ENCODE results near the gene TMEM163.

The TMEM163 gene

GRCh38 chr2:134447669-134448068, 271.1 kb downstream of the TMEM163 start:
- H3K4me3 ChIP-seq (ENCODE audit: low read depth, low read length) = no peak overlapping the region
- TF ChIP-seq, protein P1, sequence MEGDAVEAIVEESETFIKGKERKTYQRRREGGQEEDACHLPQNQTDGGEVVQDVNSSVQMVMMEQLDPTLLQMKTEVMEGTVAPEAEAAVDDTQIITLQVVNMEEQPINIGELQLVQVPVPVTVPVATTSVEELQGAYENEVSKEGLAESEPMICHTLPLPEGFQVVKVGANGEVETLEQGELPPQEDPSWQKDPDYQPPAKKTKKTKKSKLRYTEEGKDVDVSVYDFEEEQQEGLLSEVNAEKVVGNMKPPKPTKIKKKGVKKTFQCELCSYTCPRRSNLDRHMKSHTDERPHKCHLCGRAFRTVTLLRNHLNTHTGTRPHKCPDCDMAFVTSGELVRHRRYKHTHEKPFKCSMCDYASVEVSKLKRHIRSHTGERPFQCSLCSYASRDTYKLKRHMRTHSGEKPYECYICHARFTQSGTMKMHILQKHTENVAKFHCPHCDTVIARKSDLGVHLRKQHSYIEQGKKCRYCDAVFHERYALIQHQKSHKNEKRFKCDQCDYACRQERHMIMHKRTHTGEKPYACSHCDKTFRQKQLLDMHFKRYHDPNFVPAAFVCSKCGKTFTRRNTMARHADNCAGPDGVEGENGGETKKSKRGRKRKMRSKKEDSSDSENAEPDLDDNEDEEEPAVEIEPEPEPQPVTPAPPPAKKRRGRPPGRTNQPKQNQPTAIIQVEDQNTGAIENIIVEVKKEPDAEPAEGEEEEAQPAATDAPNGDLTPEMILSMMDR (IDR thresholded peaks at IDR 0.05; ENCODE audit: borderline replicate concordance, insufficient read depth, low read depth, low read length) = no peak

- TF ChIP-seq, protein P1 (IDR thresholded peaks at IDR 0.05; ENCODE audit: borderline replicate concordance, insufficient read depth, low read depth, low read length) = no peak
- H3K4me3 ChIP-seq (ENCODE audit: low read depth, low read length) = no peak overlapping the region
Measured at GRCh38 chr2:134446383-134447017, 272.3 kb downstream of the TMEM163 start.

DNA sequence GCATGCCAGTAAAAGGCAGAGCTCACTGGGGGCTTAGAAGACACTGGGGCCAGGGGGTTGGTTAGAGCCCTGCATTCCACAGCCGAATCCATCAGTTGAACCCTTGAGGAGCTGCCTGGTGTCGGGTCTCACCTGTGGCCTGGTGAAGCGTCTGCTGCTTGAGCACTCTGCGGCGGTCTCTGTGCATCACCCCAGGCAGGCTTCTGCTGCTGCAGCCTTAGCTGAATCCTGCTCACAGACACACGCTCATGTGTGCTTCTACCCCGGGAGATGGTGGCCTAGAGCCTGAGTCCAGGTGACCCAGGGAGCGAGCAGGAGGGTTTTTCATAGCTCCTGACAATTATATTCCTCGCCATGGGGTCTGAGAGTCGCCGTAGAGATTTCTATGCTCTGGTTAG, 272.8 kb downstream of the TMEM163 start:
- TF ChIP-seq, protein P1 (IDR thresholded peaks at IDR 0.05; ENCODE audit: borderline replicate concordance, insufficient read depth, low read depth, low read length) = no peak
- H3K4me3 ChIP-seq (ENCODE audit: low read depth, low read length) = no peak overlapping the region

DNA sequence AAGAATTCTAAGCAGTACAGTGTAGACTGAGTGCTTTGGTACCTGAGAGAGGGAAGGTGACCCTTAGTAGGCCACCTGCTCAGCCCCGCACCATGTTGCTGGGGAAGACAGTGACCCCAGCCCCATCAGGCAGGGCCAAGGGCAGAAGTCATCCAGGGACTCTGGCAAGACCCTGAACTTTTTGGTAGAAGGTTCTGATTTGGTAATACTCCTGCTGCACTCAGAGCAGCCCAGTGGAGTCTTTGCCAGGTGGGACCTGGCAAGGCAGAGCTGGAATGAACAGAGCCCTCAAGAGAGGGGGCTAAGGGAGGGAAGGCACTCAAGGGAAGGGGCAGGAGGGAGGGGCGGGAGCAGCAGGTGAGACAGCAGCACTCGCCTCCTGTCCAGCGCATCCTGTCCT, 273.7 kb downstream of the TMEM163 start:
- TF ChIP-seq, protein P1 (IDR thresholded peaks at IDR 0.05; ENCODE audit: borderline replicate concordance, insufficient read depth, low read depth, low read length) = no peak
- no peak overlapping the region for H3K4me3 ChIP-seq (ENCODE audit: low read depth, low read length)

GRCh38 chr2:134443814-134444480, 274.9 kb downstream of the TMEM163 start:
- TF ChIP-seq, protein P1 (IDR thresholded peaks at IDR 0.05; ENCODE audit: borderline replicate concordance, insufficient read depth, low read depth, low read length) = no peak
- no peak overlapping the region for H3K4me3 ChIP-seq (ENCODE audit: low read depth, low read length)

- TF ChIP-seq, protein P1 (IDR thresholded peaks at IDR 0.05; ENCODE audit: borderline replicate concordance, insufficient read depth, low read depth, low read length) = no peak
- no peak overlapping the region for H3K4me3 ChIP-seq (ENCODE audit: low read depth, low read length)
Measured at GRCh38 chr2:134441153-134441863, 277.5 kb downstream of the TMEM163 start.
